A549 (cell line): Measurements from ENCODE around the gene TCF4. TPM values are rescaled to one million over a fixed set of nuclear protein-coding genes. Genes with fewer than 3 reads are reported as not detected.

Experiments
- ATAC-seq, 2 experiments: fragments of 200-7000 bp in 1 of 2; fragments of >200 bp in 1 of 2; cut with Nextera tagmentation in 1 of 2; cut with Tn5 transposase in 1 of 2; 3 replicates each; pipeline versions ENCODE4 v1.8.0 to v1.9.1; 2018 to 2020; ENCODE audit warnings: mild to moderate bottlenecking in 1 of 2, moderate library complexity in 1 of 2
- CTCF ChIA-PET: fragments of 300-600 bp; sonication (Branson Sonifier 250); formaldehyde crosslinking; extraction: SDS; loops from one replicate; lab custom pipeline; 2021; ENCODE audit warnings: antibody characterized with exemption, inconsistent platforms; lab: Yijun Ruan, JAX
- POLR2A ChIA-PET: fragments of 350-600 bp; formaldehyde crosslinking; extraction: SDS; loops from one replicate; lab custom pipeline; 2021; ENCODE audit warnings: antibody characterized with exemption, inconsistent platforms; lab: Yijun Ruan, JAX
- DNase-seq, 2 experiments: peaks; one replicate each; pipeline versions ENCODE4 v3.0.0 to v3.0.0-alpha.2; 2011 to 2016; ENCODE audit warnings: low read depth in 1 of 2, low spot score in 1 of 2
- FAIRE-seq: peaks from 2 replicates; lab custom pipeline; 2011; peaks lifted over from hg19 to GRCh38; lab: Jason Lieb, UNC
- H3K27ac ChIP-seq, 2 experiments: fragments of >200 bp; sonication (Bioruptor Twin); formaldehyde crosslinking; 3 replicates each; pipeline ENCODE4 v1.5.1; 2016 to 2017
- H3K4me1 ChIP-seq: fragments of >200 bp; sonication (Bioruptor Twin); formaldehyde crosslinking; 3 replicates; pipeline ENCODE4 v1.6.1; 2016
- H3K4me2 ChIP-seq: fragments of >200 bp; sonication (Bioruptor Twin); formaldehyde crosslinking; 3 replicates; pipeline ENCODE4 v1.6.1; 2016
- H3K4me3 ChIP-seq: fragments of >200 bp; sonication (Bioruptor Twin); formaldehyde crosslinking; 3 replicates; pipeline ENCODE4 v1.5.1; 2016
- H3K9me3 ChIP-seq: fragments of >200 bp; sonication (Bioruptor Twin); formaldehyde crosslinking; 3 replicates; pipeline ENCODE4 v1.6.1; 2016
- CBX2 ChIP-seq: fragments of 200-600 bp; sonication (generic); IDR thresholded peaks from 2 replicates; pipeline ENCODE4 v1.6.1; 2016; ENCODE audit warnings: low read depth, mild to moderate bottlenecking, borderline replicate concordance
- CHD4 ChIP-seq: fragments of 200-600 bp; sonication (generic); IDR thresholded peaks from 2 replicates; pipeline ENCODE4 v1.6.1; 2016; ENCODE audit warnings: antibody characterized with exemption, mild to moderate bottlenecking, borderline replicate concordance
- CTCF ChIP-seq: fragments of >200 bp; sonication (Bioruptor Twin); formaldehyde crosslinking; IDR thresholded peaks from 3 replicates; pipeline ENCODE4 v1.5.1; 2016
- EHF ChIP-seq: fragments of 250-450 bp; sonication (Bioruptor Pico); IDR thresholded peaks from 2 replicates; pipeline ENCODE4 v1.5.0; 2020; ENCODE audit warnings: mild to moderate bottlenecking
- EP300 ChIP-seq, 2 experiments: fragments of >200 bp; sonication (Bioruptor Twin); formaldehyde crosslinking; IDR thresholded peaks; 2 replicates in 1 of 2; 3 replicates in 1 of 2; pipeline ENCODE4 v1.6.1; 2016 to 2017
- ESRRA ChIP-seq: fragments of 150-350 bp; IDR thresholded peaks from 2 replicates; pipeline ENCODE4 v1.6.1; 2014; ENCODE audit warnings: mild to moderate bottlenecking, low read length, borderline replicate concordance
- GATA3 ChIP-seq: IDR thresholded peaks from 2 replicates; pipeline ENCODE4 v1.6.1; 2012; ENCODE audit warnings: borderline replicate concordance
- HEYL ChIP-seq: fragments of 250-450 bp; sonication (Bioruptor Pico); IDR thresholded peaks from 2 replicates; pipeline ENCODE4 v1.8.0; 2021; ENCODE audit warnings: mild to moderate bottlenecking, moderate library complexity
- HMGXB4 ChIP-seq: fragments of 250-450 bp; sonication (Bioruptor Pico); IDR thresholded peaks from 2 replicates; pipeline ENCODE4 v1.5.0; 2021; ENCODE audit warnings: mild to moderate bottlenecking, moderate library complexity, borderline replicate concordance
- HOXB13 ChIP-seq: fragments of 250-450 bp; sonication (Bioruptor Pico); IDR thresholded peaks from 2 replicates; pipeline ENCODE4 v1.5.0; 2020; ENCODE audit warnings: low read depth, mild to moderate bottlenecking, moderate library complexity
- JUNB ChIP-seq: fragments of >200 bp; sonication (Bioruptor Twin); formaldehyde crosslinking; IDR thresholded peaks from 2 replicates; pipeline ENCODE4 v1.6.1; 2016
- KDM1A ChIP-seq: fragments of 200-600 bp; sonication (generic); IDR thresholded peaks from 2 replicates; pipeline ENCODE4 v1.6.1; 2016; ENCODE audit warnings: low read depth, mild to moderate bottlenecking
- MAFK ChIP-seq: fragments of 450-650 bp; IDR thresholded peaks from 2 replicates; pipeline ENCODE4 v1.6.1; 2014; ENCODE audit not compliant: partially characterized antibody
- MAZ ChIP-seq: fragments of 150-350 bp; IDR thresholded peaks from 2 replicates; pipeline ENCODE4 v1.6.1; 2014; ENCODE audit warnings: antibody characterized with exemption, low read depth, low read length, borderline replicate concordance
- MYC ChIP-seq: IDR thresholded peaks from 2 replicates; pipeline ENCODE4 v1.6.1; 2012; ENCODE audit warnings: mild to moderate bottlenecking, inconsistent platforms, low read length, improper control_type of control experiment, borderline replicate concordance
- NFE2L2 ChIP-seq: fragments of 150-350 bp; conservative IDR thresholded peaks from 2 replicates; pipeline ENCODE4 v1.6.1; 2014; ENCODE audit warnings: low read length
- NPAS2 ChIP-seq: fragments of 250-450 bp; sonication (Bioruptor Pico); IDR thresholded peaks from 2 replicates; pipeline ENCODE4 v1.8.0; 2022; ENCODE audit warnings: mild to moderate bottlenecking, moderate library complexity, borderline replicate concordance
- POLR2A ChIP-seq: IDR thresholded peaks from 2 replicates; pipeline ENCODE4 v1.6.1; 2012; ENCODE audit warnings: mild to moderate bottlenecking, low read length
- POLR2AphosphoS2 ChIP-seq: conservative IDR thresholded peaks from 2 replicates; pipeline ENCODE4 v1.6.1; 2012; ENCODE audit warnings: low read length, improper control_type of control experiment, inconsistent platforms
- RCOR1 ChIP-seq: fragments of 150-350 bp; IDR thresholded peaks from 2 replicates; pipeline ENCODE4 v1.6.1; 2014; ENCODE audit warnings: antibody characterized with exemption, low read length, low read depth
- RFX5 ChIP-seq: fragments of 450-650 bp; IDR thresholded peaks from 2 replicates; pipeline ENCODE4 v1.7.1; 2014; ENCODE audit warnings: antibody characterized with exemption, mild to moderate bottlenecking, moderate library complexity
- RNF2 ChIP-seq: fragments of 200-600 bp; sonication (generic); IDR thresholded peaks from 2 replicates; pipeline ENCODE4 v1.6.1; 2016; ENCODE audit warnings: low read depth, mild to moderate bottlenecking, antibody characterized with exemption, moderate library complexity, borderline replicate concordance
- SMC3 ChIP-seq: fragments of >200 bp; sonication (Bioruptor Twin); formaldehyde crosslinking; IDR thresholded peaks from 3 replicates; pipeline ENCODE4 v1.6.1; 2018; ENCODE audit warnings: inconsistent platforms
- TFCP2L1 ChIP-seq: fragments of 250-450 bp; sonication (Bioruptor Pico); IDR thresholded peaks from 2 replicates; pipeline ENCODE4 v1.5.0; 2021; ENCODE audit warnings: mild to moderate bottlenecking
- ZC3H11A ChIP-seq: fragments of 450-650 bp; IDR thresholded peaks from 2 replicates; pipeline ENCODE4 v1.6.1; 2014; ENCODE audit warnings: antibody characterized with exemption, mild to moderate bottlenecking
- ZNF302 ChIP-seq: fragments of 250-450 bp; sonication (Bioruptor Pico); IDR thresholded peaks from 2 replicates; pipeline ENCODE4 v1.9.0; 2021; ENCODE audit warnings: inconsistent platforms, mild to moderate bottlenecking, moderate library complexity
- WGBS: methylation state at CpG from one replicate; pipeline ENCODE4 v1.1.6; 2017; ENCODE audit errors: missing lambda C conversion rate; 5-methylcytosine and 5-hydroxymethylcytosine counted together
- polyA plus RNA-seq, 4 experiments: library from polyadenylated mRNA; depleted of rRNA in 3 of 4; stranded (reverse); fragments of >200 nt; fragmentation: RNase III in 1 of 4; extraction: RNeasy Plus Mini Kit Qiagen cat#74134 plus additional on column Dnase treatment in 1 of 4; gene quantifications; 2 replicates in 3 of 4; 3 replicates in 1 of 4; pipeline ENCODE4 v1.2.3, GENCODE V29; 2011 to 2017

TCF4 gene
- polyA plus RNA-seq, 2 of the 4 experiments (the other 2 are of a cell fraction), result 3.0 to 4.0 TPM

GRCh38 chr18:55575066-55575465 lies 12.9 kb downstream of the TCF4 start:
- CTCF ChIA-PET, result no interaction called here
- DNase-seq (no peak), FAIRE-seq (no peak), ATAC-seq (no peak)
- Histone ChIP-seq H3K4me2 (no peak overlapping the region), H3K4me1 (no peaks in the 10 kb centered on the region), H3K27ac (no peak overlapping the region), H3K9me3 (no peaks in the 10 kb centered on the region), H3K4me3 (no peak overlapping the region)
- no peak for TF ChIP-seq POLR2AphosphoS2
- TF ChIP-seq EP300 (IDR thresholded peaks at IDR 0.05), result no peak
- TF ChIP-seq ESRRA, result no peak
- no peak for TF ChIP-seq RFX5
- TF ChIP-seq MAZ, result no peak
- no peak for TF ChIP-seq EHF
- no peak for TF ChIP-seq MAFK
- no peak for TF ChIP-seq NFE2L2
- no peak for TF ChIP-seq MYC
- no peak for TF ChIP-seq HOXB13
- TF ChIP-seq KDM1A, result no peak
- WGBS, result 46% methylated on average over 1 of the region's 1 CpG
- POLR2A ChIA-PET, result no interaction called here

- ATAC-seq (no peak), FAIRE-seq (no peak), DNase-seq (no peak)
- H3K4me1 ChIP-seq, result no peaks in the 10 kb centered on the region
- H3K4me3 ChIP-seq, result no peak overlapping the region
- TF ChIP-seq RNF2 (no peak), SMC3 (no peak), ZC3H11A (no peak), ZNF302 (CRISPR knock-in tag) (no peak), HOXB13 (no peak), POLR2A (no peak), HMGXB4 (CRISPR knock-in tag) (no peak), EHF (no peak), HEYL (CRISPR knock-in tag) (no peak), CHD4 (no peak), KDM1A (no peak), RCOR1 (no peak), GATA3 (no peak), CTCF (no peak), CBX2 (no peak), MYC (no peak), JUNB (no peak), NPAS2 (CRISPR knock-in tag) (no peak), TFCP2L1 (CRISPR knock-in tag) (no peak)
- ChIA-PET POLR2A (no interaction called here), CTCF (no interaction called here)
- no peak overlapping the region for H3K4me2 ChIP-seq
- WGBS, result 78% methylated on average over 2 of the region's 2 CpGs
- no peaks in the 10 kb centered on the region for H3K9me3 ChIP-seq
- H3K27ac ChIP-seq, result no peak overlapping the region
Measured at GRCh38 chr18:55573386-55573785, 14.6 kb downstream of the TCF4 start.
